ENCODE data around the gene TENM3.

- TF ChIP-seq CTCF (IDR thresholded peaks at IDR 0.05): no peak
- TF ChIP-seq POLR2A (IDR thresholded peaks at IDR 0.05): no peak
These were observed 157.6 kb downstream of the TENM3 start for GRCh38 chr4:182400790-182401189.

All from uterus (tissue), 2 donors.